ENCODE measurements around the gene PSPC1.
"Not testable (repeated sequence)": the region's sequence is repeated elsewhere in the genome, so short reads cannot be mapped to it uniquely, and the experiment has no call there.

Gene PSPC1

GRCh38 chr13:19764237-19764636, 18.5 kb downstream of the PSPC1 start:
- H3K9ac ChIP-seq = no peak overlapping the region
- TF ChIP-seq Cebpa-rat (IDR thresholded peaks at IDR 0.05) = no peak
- no peak overlapping the region for H3K4me3 ChIP-seq
- no peaks in the 10 kb centered on the region for H3K4me1 ChIP-seq
- H3K4me2 ChIP-seq = no peak overlapping the region
- no peaks in the 10 kb centered on the region for H3K9me3 ChIP-seq
- no peak overlapping the region for H3K27ac ChIP-seq
- peaks cover 100% of the 10 kb centered on the region for H4K20me1 ChIP-seq
- H3K27me3 ChIP-seq = no peaks in the 10 kb centered on the region
- H3K36me3 ChIP-seq = peaks cover 96% of the 10 kb centered on the region

DNA sequence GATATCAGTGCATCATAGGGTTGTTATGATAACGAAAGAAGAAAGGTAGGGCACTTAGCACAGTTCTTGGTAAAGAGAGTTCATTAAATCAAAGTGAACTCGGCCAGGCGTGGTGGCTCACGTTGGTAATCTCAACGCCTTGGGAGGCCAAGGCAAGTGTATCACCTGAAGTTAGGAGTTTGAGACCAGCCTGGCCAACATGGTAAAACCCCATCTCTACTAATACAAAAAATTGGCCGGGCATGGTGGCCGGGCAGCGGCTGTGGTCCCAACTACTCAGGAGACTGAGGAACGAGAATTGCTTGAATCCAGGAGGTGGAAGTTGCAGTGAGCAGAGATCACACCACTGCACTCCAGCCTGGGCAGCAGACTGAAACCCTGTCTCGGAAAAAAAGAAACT, 19.1 kb downstream of the PSPC1 start:
- Histone ChIP-seq H3K27ac (no peak overlapping the region), H3K9ac (no peak overlapping the region), H3K4me3 (no peak overlapping the region), H4K20me1 (peaks cover 100% of the 10 kb centered on the region), H3K4me1 (no peaks in the 10 kb centered on the region), H3K27me3 (no peaks in the 10 kb centered on the region), H3K4me2 (no peak overlapping the region), H3K9me3 (no peaks in the 10 kb centered on the region), H3K36me3 (peaks cover 96% of the 10 kb centered on the region)
- TF ChIP-seq Cebpa-rat (IDR thresholded peaks at IDR 0.05) = no peak

DNA sequence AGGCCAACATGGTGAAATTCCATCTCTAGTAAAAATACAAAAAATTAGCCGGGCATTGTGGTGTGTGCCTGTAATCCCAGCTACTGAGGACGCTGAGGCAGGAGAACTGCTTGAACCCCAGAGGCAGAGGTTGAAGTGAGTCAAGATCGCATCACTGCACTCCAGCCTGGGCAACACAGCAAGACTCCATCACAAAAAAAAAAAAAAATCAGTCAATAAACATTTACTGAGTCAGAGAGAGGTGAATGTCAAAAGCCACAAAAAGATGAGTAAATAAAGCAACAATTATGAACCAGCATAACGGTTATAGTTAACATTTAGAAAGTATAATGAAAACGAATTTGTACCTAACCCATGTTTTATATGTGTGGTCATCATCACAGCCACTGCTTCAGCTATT, 23.1 kb downstream of the PSPC1 start:
- TF ChIP-seq Cebpa-rat (IDR thresholded peaks at IDR 0.05) = no peak
- Histone ChIP-seq H3K27me3 (no peaks in the 10 kb centered on the region), H3K27ac (no peak overlapping the region), H3K4me1 (no peaks in the 10 kb centered on the region), H3K4me2 (no peak overlapping the region), H3K4me3 (no peak overlapping the region), H3K36me3 (peaks cover 99% of the 10 kb centered on the region), H3K9ac (no peak overlapping the region), H3K9me3 (no peaks in the 10 kb centered on the region), H4K20me1 (peaks cover 100% of the 10 kb centered on the region)

DNA sequence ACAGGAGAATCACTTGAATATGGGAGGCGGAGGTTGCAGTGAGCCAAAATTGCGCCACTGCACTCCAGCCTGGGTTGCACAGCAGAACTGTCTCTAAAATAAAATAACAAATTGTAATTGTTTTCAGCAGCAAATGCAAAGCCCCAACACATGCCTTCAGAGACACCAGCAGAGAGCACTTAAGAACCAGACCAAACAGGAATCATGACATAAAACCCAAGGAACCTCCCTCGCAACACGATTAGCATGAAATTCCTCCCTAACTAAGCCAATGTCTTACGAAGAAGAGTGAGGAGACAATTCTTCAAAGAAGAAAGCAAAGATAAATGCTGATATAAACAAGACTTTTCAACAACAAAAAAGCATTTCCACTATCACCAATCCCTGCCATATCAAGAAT, 40.1 kb downstream of the PSPC1 start:
- H4K20me1 ChIP-seq = peaks cover 99% of the 10 kb centered on the region
- H3K27ac ChIP-seq = no peak overlapping the region
- no peak for TF ChIP-seq Cebpa-rat (IDR thresholded peaks at IDR 0.05)
- H3K4me2 ChIP-seq = no peak overlapping the region
- no peak overlapping the region for H3K9ac ChIP-seq
- H3K36me3 ChIP-seq = peaks cover 98% of the 10 kb centered on the region
- no peaks in the 10 kb centered on the region for H3K27me3 ChIP-seq
- no peaks in the 10 kb centered on the region for H3K4me1 ChIP-seq
- H3K9me3 ChIP-seq = no peaks in the 10 kb centered on the region
- H3K4me3 ChIP-seq = no peak overlapping the region

DNA sequence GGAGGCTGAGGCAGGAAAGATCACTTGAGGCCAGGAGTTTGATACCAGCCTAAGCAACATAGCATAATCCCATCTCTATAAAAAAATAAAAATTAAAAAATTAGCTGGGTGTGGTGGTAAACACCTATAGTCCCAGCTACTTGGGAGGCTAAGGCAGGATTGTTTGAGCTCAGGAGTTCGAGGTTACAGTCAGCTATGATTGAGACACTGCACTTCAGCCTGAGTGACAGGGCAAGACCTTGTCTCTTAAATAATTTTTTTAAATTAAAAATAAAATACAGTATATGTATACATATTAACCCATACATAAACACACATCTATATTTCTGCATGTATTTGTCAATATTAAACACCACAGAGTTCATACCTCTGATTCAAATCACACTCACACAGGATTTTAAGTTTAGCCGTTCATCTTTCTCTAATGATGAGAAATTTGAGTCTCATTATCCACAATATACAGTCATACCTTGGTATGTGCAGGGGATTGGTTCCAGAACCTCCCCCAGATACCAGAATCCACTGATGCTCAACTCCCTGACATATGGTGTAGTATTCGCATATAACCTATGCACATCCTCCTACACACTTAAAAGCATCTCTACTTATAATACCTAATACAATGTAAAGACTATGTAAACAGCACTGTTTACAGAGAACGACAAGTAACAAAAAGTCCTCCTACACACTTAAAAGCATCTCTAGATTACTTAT, 44.7 kb downstream of the PSPC1 start:
- no peak for TF ChIP-seq Cebpa-rat (IDR thresholded peaks at IDR 0.05)
- Histone ChIP-seq H3K4me2 (no peak overlapping the region), H3K36me3 (peaks cover 99% of the 10 kb centered on the region), H3K9me3 (peaks cover 3% of the 10 kb centered on the region; the same call in 1 of the 2 replicates), H4K20me1 (peaks cover 98% of the 10 kb centered on the region), H3K4me3 (no peak overlapping the region), H3K9ac (no peak overlapping the region), H3K27ac (no peak overlapping the region), H3K27me3 (no peaks in the 10 kb centered on the region), H3K4me1 (peaks cover 16% of the 10 kb centered on the region)

DNA sequence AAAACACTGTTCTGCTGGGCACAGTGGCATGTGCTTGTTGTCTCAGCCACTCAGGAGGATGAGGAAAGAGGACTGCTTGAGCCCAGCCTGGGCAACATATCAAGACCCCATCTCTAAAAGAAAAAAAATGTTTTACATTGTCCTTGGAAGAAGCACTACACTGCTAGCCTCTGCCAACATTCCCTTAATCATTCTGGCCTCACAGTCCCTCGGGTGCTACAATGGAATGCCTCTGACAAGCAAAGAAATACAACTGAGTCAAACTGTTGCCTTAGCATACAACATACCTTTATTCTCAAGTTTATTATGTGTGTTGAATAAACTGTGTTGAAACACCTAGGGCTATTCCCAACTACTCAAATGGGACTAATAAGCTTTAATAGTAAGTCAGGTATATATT, 56.1 kb downstream of the PSPC1 start:
- H3K4me3 ChIP-seq = no peak overlapping the region
- H3K36me3 ChIP-seq = peaks cover 82% of the 10 kb centered on the region
- H3K9me3 ChIP-seq = no peaks in the 10 kb centered on the region
- no peak overlapping the region for H3K4me2 ChIP-seq
- H3K4me1 ChIP-seq = peaks cover 29% of the 10 kb centered on the region
- H4K20me1 ChIP-seq = peaks cover 92% of the 10 kb centered on the region
- H3K27ac ChIP-seq = no peak overlapping the region
- H3K9ac ChIP-seq = no peak overlapping the region
- no peak for TF ChIP-seq Cebpa-rat (IDR thresholded peaks at IDR 0.05)
- no peaks in the 10 kb centered on the region for H3K27me3 ChIP-seq

GRCh38 chr13:19725320-19725719, 57.4 kb downstream of the PSPC1 start:
- peaks cover 18% of the 10 kb centered on the region for H3K4me1 ChIP-seq
- no peak overlapping the region for H3K27ac ChIP-seq
- H3K9ac ChIP-seq = no peak overlapping the region
- H3K4me2 ChIP-seq = no peak overlapping the region
- no peaks in the 10 kb centered on the region for H3K27me3 ChIP-seq
- TF ChIP-seq Cebpa-rat (IDR thresholded peaks at IDR 0.05) = no peak
- H4K20me1 ChIP-seq = peaks cover 88% of the 10 kb centered on the region
- H3K4me3 ChIP-seq = no peak overlapping the region
- H3K9me3 ChIP-seq = no peaks in the 10 kb centered on the region
- peaks cover 76% of the 10 kb centered on the region for H3K36me3 ChIP-seq

- H3K36me3 ChIP-seq = peaks cover 77% of the 10 kb centered on the region
- no peak overlapping the region for H3K27ac ChIP-seq
- H4K20me1 ChIP-seq = peaks cover 53% of the 10 kb centered on the region
- no peak overlapping the region for H3K4me2 ChIP-seq
- H3K9me3 ChIP-seq = no peaks in the 10 kb centered on the region
- H3K27me3 ChIP-seq = no peaks in the 10 kb centered on the region
- no peak overlapping the region for H3K9ac ChIP-seq
- no peak for TF ChIP-seq Cebpa-rat (IDR thresholded peaks at IDR 0.05)
- peaks cover 5% of the 10 kb centered on the region; the same call in 1 of the 2 replicates for H3K4me1 ChIP-seq
- no peak overlapping the region for H3K4me3 ChIP-seq
Observed at GRCh38 chr13:19720039-19720438, 62.7 kb downstream of the PSPC1 start.

GRCh38 chr13:19713186-19713965, 69.4 kb downstream of the PSPC1 start:
- Histone ChIP-seq H3K36me3 (peaks cover 65% of the 10 kb centered on the region), H3K4me3 (no peak overlapping the region), H3K4me1 (no peaks in the 10 kb centered on the region), H3K27me3 (no peaks in the 10 kb centered on the region), H3K9ac (no peak overlapping the region), H3K9me3 (no peaks in the 10 kb centered on the region), H4K20me1 (peaks cover 11% of the 10 kb centered on the region; the same call in 1 of the 2 replicates), H3K27ac (no peak overlapping the region), H3K4me2 (no peak overlapping the region)
- TF ChIP-seq Cebpa-rat (IDR thresholded peaks at IDR 0.05) = no peak

DNA sequence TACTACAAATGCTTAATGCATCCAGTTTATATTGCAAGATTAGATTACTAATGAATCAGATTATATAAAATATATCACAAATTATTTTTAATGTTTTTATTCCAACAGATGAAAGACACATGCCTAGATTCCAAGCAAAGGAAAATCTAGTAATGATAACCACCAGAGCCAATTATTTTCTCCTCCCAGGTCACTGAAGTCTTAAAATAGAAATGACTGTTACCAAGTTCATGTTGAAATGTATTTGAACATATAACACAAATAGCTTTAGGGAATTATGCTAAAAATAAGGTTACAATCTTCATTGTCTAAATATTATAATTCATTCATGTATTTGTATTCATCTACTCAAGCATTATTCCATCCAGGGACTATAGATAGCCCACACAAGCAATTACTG, 73.0 kb downstream of the PSPC1 start:
- not testable (repeated sequence) for H3K4me2 ChIP-seq, H3K27me3 ChIP-seq, H3K9ac ChIP-seq, H3K27ac ChIP-seq, H4K20me1 ChIP-seq, H3K9me3 ChIP-seq, H3K4me1 ChIP-seq, H3K4me3 ChIP-seq
- H3K36me3 ChIP-seq = peaks cover 39% of the 10 kb centered on the region

DNA sequence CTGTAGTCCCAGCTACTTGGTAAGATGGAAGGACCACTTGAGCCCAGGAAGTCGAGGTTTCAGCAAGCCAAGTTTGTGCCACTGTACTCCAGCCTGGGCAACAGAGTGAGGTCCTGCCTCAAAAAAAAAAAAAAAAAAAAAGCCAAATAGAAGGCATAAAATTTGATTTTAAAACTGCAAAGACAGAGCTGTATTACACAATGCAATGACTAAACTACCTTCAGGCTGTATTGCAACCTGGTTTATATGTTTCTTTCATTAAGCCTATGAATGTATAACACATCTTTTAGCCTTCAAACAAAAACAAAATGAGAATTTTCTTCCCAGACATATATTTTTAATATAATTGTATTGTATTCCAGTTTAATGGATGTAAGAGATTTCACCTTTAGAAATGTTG, 73.7 kb downstream of the PSPC1 start:
- H3K4me3 ChIP-seq, H3K9ac ChIP-seq, H4K20me1 ChIP-seq, H3K27ac ChIP-seq, H3K27me3 ChIP-seq, H3K4me1 ChIP-seq, H3K4me2 ChIP-seq, H3K9me3 ChIP-seq: not testable (repeated sequence)
- peaks cover 32% of the 10 kb centered on the region for H3K36me3 ChIP-seq

GRCh38 chr13:19704256-19704655, 78.5 kb downstream of the PSPC1 start:
- H3K27me3 ChIP-seq, H4K20me1 ChIP-seq, H3K4me3 ChIP-seq, H3K4me1 ChIP-seq, H3K27ac ChIP-seq, H3K9me3 ChIP-seq, H3K9ac ChIP-seq, H3K4me2 ChIP-seq: not testable (repeated sequence)
- peaks cover 10% of the 10 kb centered on the region; the same call in 1 of the 2 replicates for H3K36me3 ChIP-seq

DNA sequence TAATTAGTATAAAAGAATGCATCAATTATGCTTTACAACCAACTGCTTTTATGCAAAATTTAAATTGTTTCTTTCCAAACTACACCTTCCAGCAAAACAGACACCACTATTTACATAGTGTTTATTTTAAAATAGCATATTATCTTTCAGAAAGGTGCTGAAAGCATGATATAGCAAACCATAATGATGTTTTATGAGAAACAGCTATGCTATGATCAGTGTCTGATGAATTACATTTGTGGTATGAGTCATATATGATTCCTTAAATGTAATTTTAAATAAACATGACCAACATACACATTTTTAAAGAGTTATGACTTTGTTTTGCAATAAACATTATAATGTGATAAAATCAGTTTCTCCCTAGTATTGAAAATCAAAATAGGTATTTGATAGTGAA, 81.1 kb downstream of the PSPC1 start:
- H3K4me1 ChIP-seq, H3K36me3 ChIP-seq, H3K9ac ChIP-seq, H3K27me3 ChIP-seq, H3K4me3 ChIP-seq, H4K20me1 ChIP-seq, H3K9me3 ChIP-seq, H3K27ac ChIP-seq, H3K4me2 ChIP-seq: not testable (repeated sequence)

DNA sequence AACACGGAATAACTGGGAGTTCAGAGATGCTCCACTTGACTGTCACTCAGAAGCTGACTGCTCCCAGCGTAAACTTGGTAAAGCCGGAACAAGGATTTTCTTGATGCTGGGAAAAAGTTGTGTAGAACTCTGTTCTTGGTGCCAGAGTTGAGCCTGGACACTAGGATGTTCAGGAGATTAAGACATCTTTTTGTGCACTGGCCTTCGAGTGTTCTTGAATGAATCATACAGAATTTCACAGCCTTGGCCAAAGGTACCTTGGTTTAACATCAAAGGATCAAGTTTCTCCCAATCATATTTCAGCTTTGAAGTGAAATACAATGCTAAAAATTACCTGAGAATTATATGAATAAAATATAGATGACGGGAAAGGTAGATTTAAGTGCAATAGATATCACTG, 81.8 kb downstream of the PSPC1 start:
- not testable (repeated sequence) for H3K4me1 ChIP-seq, H3K4me3 ChIP-seq, H4K20me1 ChIP-seq, H3K9me3 ChIP-seq, H3K36me3 ChIP-seq, H3K9ac ChIP-seq, H3K27ac ChIP-seq, H3K27me3 ChIP-seq, H3K4me2 ChIP-seq
